Aorta (tissue), 5 donors: ENCODE data around the gene VPS52. TPM values are rescaled to one million over a fixed set of nuclear protein-coding genes. Genes with fewer than 3 reads are reported as not detected.

Experiments used
- ATAC-seq: fragments of 200-7000 bp; cut with Tn5 transposase; one replicate; pipeline ENCODE4 v1.9.1; 2022; ENCODE audit warnings: moderate library complexity; ENCODE audit not compliant: low FRiP score
- DNase-seq, 2 donors: peaks; one replicate each; pipeline ENCODE4 v3.0.0-alpha.2; 2020
- H3K27ac ChIP-seq, 2 donors: one replicate each; pipeline ENCODE4 v1.5.1; 2013; ENCODE audit warnings: low read length in 2 of 2, mild to moderate bottlenecking in 2 of 2, moderate library complexity in 2 of 2, control low read depth in 1 of 2, inconsistent platforms in 1 of 2, low read depth in 1 of 2
- H3K27me3 ChIP-seq, 2 donors: one replicate each; pipeline ENCODE4 v1.6.1; 2013; ENCODE audit warnings: control low read depth in 1 of 2, low read length in 1 of 2, mild to moderate bottlenecking in 1 of 2, moderate library complexity in 1 of 2; ENCODE audit not compliant: insufficient read depth in 2 of 2, control insufficient read depth in 1 of 2
- H3K36me3 ChIP-seq, 2 donors: one replicate each; pipeline ENCODE4 v1.6.1; 2013; ENCODE audit warnings: control low read depth in 1 of 2, low read length in 1 of 2, mild to moderate bottlenecking in 1 of 2; ENCODE audit not compliant: insufficient read depth in 2 of 2, control insufficient read depth in 1 of 2
- H3K4me1 ChIP-seq, 2 donors: one replicate each; pipeline ENCODE4 v1.6.1; 2013; ENCODE audit warnings: low read length in 2 of 2, control low read depth in 1 of 2, mild to moderate bottlenecking in 1 of 2, moderate library complexity in 1 of 2; ENCODE audit not compliant: insufficient read depth in 2 of 2, control insufficient read depth in 1 of 2
- H3K4me3 ChIP-seq, 2 donors: one replicate each; pipeline ENCODE4 v1.5.1; 2013; ENCODE audit warnings: low read length in 2 of 2, control low read depth in 1 of 2, mild to moderate bottlenecking in 1 of 2
- H3K9me3 ChIP-seq: one replicate; pipeline ENCODE4 v1.6.1; 2013; ENCODE audit warnings: mild to moderate bottlenecking, low read length; ENCODE audit not compliant: control insufficient read depth
- WGBS, 2 donors: extraction: QIAGEN DNeasy Blood & Tissue Kit; methylation state at CpG; one replicate each; pipeline ENCODE4 v1.1.7; 2013; 5-methylcytosine and 5-hydroxymethylcytosine counted together
- intact Hi-C, 2 donors: fragments of 100-400 bp; cut with DNase I; formaldehyde crosslinking; loops; one replicate each; pipeline versions ENCODE4 v1.14.2 to v1.15.0; 2022
- polyA plus RNA-seq, 2 donors: library from polyadenylated mRNA; stranded (reverse); fragments of 200-250 nt; gene quantifications; one replicate each; pipeline ENCODE4 v1.2.3, GENCODE V29; 2013
- total RNA-seq, 2 donors: library from RNA; stranded (reverse); fragmentation: NEBNext Ultra II Directional; extraction: Animal tissue kit (Norgen Biotek cat#: 25700); gene quantifications; one replicate each; pipeline ENCODE4 v1.2.1, GENCODE V29; 2021
- donor health status: healthy with polysubstance abuse.
- donor health status: Bipolar disorder and iron deficiency.
- donor health status: DM: no; HTN: no; CAD: no.
- donor health status: DM: no; HTN: no; CAD: no.
- donor health status: DM: yes; HTN: yes; CAD: no.

The VPS52 gene
- total and polyA plus RNA-seq, 4 donors = 16.0 to 66.6 (median 41.8) TPM

GRCh38 chr6:33317419-33317668 is 45.7 kb upstream of the VPS52 start:
- intact Hi-C loops = loop anchor here in 1 of 2 donors (2.0 kb wide), 1 partner anchor 345 kb away; no protein-coding TSS in a partner anchor
- Histone ChIP-seq H3K36me3 (peaks cover 0 to 2% of the 10 kb centered on the region in 2 donors), H3K4me3 (peak overlapping the region in 1 of 2 donors; percentile 45), H3K4me1 (peaks cover 0 to 4% of the 10 kb centered on the region in 2 donors), H3K27me3 (no peaks in the 10 kb centered on the region), H3K27ac (no peak overlapping the region), H3K9me3 (no peaks in the 10 kb centered on the region)
- DNase-seq (peak in 1 of 2 donors; percentile 87), ATAC-seq (no peak)
- WGBS, 2 donors = 0 to 2% methylated on average over 11 to 27 of the region's 27 CpGs

- intact Hi-C loops = loop anchor here in 1 of 2 donors (2.0 kb wide), 1 partner anchor 344 kb away; no protein-coding TSS in a partner anchor
- H3K27ac ChIP-seq = no peak overlapping the region
- DNase-seq = no peak
- no peak overlapping the region for H3K4me3 ChIP-seq
- ATAC-seq = no peak
- H3K36me3 ChIP-seq = peaks cover 0 to 2% of the 10 kb centered on the region in 2 donors
- no peaks in the 10 kb centered on the region for H3K9me3 ChIP-seq
- WGBS, 2 donors = 72 to 77% methylated on average over 19 of the region's 19 CpGs
- no peaks in the 10 kb centered on the region for H3K27me3 ChIP-seq
- H3K4me1 ChIP-seq = peaks cover 0 to 3% of the 10 kb centered on the region in 2 donors
Measured at GRCh38 chr6:33316603-33317418, 45.1 kb upstream of the VPS52 start.

GRCh38 chr6:33315793-33316602 is 44.3 kb upstream of the VPS52 start:
- no peaks in the 10 kb centered on the region for H3K4me1 ChIP-seq
- no peak overlapping the region for H3K27ac ChIP-seq
- ATAC-seq = no peak
- no peaks in the 10 kb centered on the region for H3K27me3 ChIP-seq
- no peak for DNase-seq
- H3K4me3 ChIP-seq = no peak overlapping the region
- intact Hi-C loops = loop anchor here in 1 of 2 donors (2.0 kb wide), 1 partner anchor 343 kb away; no protein-coding TSS in a partner anchor
- no peaks in the 10 kb centered on the region for H3K9me3 ChIP-seq
- peaks cover 0 to 2% of the 10 kb centered on the region in 2 donors for H3K36me3 ChIP-seq
- WGBS, 2 donors = 84 to 86% methylated on average over 17 of the region's 17 CpGs

DNA sequence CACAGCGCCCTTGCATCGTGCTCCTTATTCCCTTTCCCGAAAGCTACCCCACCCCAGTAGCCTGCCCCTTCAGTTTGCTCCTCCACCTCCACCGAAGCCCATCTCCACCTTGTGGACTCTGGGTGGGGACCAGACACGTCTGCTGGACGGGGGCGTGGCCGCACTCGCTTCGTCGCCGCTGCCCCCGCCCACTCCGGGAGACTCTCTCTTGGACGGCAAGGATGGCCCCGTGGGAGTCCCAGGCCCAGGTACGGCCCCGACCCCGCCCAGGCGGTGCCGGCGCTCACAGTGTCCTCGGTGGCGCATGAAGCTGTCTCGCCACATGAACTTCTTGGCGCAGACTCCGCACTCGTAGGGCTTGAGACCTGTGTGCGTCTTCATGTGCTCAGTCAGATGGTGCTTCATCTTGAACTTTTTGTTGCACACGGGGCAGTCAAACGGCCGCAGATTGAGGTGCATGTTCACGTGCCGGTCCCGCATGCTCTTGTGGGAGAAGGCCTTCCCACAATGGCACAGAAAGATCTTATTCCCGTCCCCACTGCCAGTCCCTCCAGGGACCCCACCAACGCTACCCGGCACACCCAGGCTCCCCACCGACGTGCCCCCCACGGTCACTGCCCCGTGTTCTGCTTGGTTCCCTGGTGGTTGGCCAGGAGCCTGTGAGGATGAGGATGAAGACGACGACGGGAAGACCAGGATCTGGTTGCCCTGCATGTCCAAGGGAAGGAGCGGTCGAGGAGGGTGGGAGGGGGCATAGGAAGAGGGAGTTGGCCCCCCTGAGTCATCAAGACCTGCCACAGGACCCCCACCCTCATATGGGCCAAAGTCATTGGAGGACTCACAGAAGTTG is 43.5 kb upstream of the VPS52 start:
- Histone ChIP-seq H3K27ac (peak overlapping the region in 1 of 2 donors; percentile 9), H3K4me1 (no peaks in the 10 kb centered on the region), H3K27me3 (no peaks in the 10 kb centered on the region), H3K36me3 (peaks cover 0 to 2% of the 10 kb centered on the region in 2 donors), H3K9me3 (no peaks in the 10 kb centered on the region), H3K4me3 (no peak overlapping the region)
- DNase-seq (peak; percentile 67 to 84), ATAC-seq (no peak)
- 39 to 44% methylated on average over 47 of the region's 47 CpGs for WGBS, 2 donors
- intact Hi-C loops = loop anchor here in 1 of 2 donors (5.0 kb wide), 1 partner anchor 38 kb away; the partner anchor contains the start of gene B3GALT4

DNA sequence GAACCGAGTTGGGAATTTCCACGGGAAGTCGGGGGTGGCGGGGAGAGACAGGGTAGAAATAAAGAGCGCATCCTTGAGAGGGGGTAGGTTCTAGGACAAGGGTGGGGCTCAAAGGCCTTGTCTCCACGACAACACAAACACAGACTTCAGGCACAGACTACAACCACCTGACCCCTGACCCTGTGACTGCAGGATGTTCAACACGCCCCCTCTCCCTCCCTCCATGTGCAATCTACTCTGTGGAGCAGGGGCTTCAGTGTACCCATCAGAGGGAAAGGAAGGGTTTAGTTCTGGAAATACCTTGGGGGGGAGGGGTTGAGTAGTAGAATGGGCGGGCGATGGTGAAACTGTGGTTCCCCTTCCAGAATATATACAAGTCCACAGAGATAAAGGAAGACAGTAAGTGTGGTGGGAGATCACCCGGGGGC is 42.9 kb upstream of the VPS52 start:
- ATAC-seq = peak; percentile 56
- no peaks in the 10 kb centered on the region for H3K9me3 ChIP-seq
- peak overlapping the region; percentile 22 to 36 for H3K27ac ChIP-seq
- peak; percentile 81 to 89 for DNase-seq
- WGBS, 2 donors = 3 to 4% methylated on average over 10 of the region's 10 CpGs
- peak overlapping the region; percentile 83 to 91 for H3K4me3 ChIP-seq
- H3K4me1 ChIP-seq = no peaks in the 10 kb centered on the region
- H3K36me3 ChIP-seq = peaks cover 0 to 2% of the 10 kb centered on the region in 2 donors
- H3K27me3 ChIP-seq = no peaks in the 10 kb centered on the region
- intact Hi-C loops = loop anchor here in 1 of 2 donors (5.0 kb wide), 1 partner anchor 37 kb away; the partner anchor contains the start of gene B3GALT4

GRCh38 chr6:33313709-33314514 is 42.2 kb upstream of the VPS52 start, which contains the start of gene TAPBP:
TSS of gene TAPBP (minus strand) at chr6:33314078. CDS start at chr6:33314041, 37 bp downstream.
- ATAC-seq (peak; percentile 38), DNase-seq (peak; percentile 79 to 83)
- Histone ChIP-seq H3K9me3 (no peaks in the 10 kb centered on the region), H3K36me3 (no peaks in the 10 kb centered on the region), H3K27me3 (no peaks in the 10 kb centered on the region), H3K27ac (peak within 1 kb of the TSS; percentile 36 to 56), H3K4me3 (peak within 1 kb of the TSS; percentile 83 to 91), H3K4me1 (no peaks in the 10 kb centered on the region)
- WGBS, 2 donors = 0% methylated on average over 44 to 47 of the region's 47 CpGs
- intact Hi-C loops = loop anchor here in 1 of 2 donors (5.0 kb wide), 1 partner anchor 37 kb away; the partner anchor contains the start of gene B3GALT4

GRCh38 chr6:33313105-33313708 is 41.5 kb upstream of the VPS52 start:
- Histone ChIP-seq H3K9me3 (no peaks in the 10 kb centered on the region), H3K36me3 (no peaks in the 10 kb centered on the region), H3K4me3 (peak overlapping the region; percentile 83 to 91), H3K4me1 (no peaks in the 10 kb centered on the region), H3K27ac (peak overlapping the region; percentile 36 to 56), H3K27me3 (no peaks in the 10 kb centered on the region)
- intact Hi-C loops = loop anchor here in 1 of 2 donors (5.0 kb wide), 1 partner anchor 36 kb away; the partner anchor contains the start of gene B3GALT4
- 0% methylated on average over 33 of the region's 33 CpGs for WGBS, 2 donors
- peak in 1 of 2 donors; percentile 88 for DNase-seq
- ATAC-seq = peak; percentile 2
